ENCODE data around the gene PLEKHM2.

- TF ChIP-seq, protein P1, sequence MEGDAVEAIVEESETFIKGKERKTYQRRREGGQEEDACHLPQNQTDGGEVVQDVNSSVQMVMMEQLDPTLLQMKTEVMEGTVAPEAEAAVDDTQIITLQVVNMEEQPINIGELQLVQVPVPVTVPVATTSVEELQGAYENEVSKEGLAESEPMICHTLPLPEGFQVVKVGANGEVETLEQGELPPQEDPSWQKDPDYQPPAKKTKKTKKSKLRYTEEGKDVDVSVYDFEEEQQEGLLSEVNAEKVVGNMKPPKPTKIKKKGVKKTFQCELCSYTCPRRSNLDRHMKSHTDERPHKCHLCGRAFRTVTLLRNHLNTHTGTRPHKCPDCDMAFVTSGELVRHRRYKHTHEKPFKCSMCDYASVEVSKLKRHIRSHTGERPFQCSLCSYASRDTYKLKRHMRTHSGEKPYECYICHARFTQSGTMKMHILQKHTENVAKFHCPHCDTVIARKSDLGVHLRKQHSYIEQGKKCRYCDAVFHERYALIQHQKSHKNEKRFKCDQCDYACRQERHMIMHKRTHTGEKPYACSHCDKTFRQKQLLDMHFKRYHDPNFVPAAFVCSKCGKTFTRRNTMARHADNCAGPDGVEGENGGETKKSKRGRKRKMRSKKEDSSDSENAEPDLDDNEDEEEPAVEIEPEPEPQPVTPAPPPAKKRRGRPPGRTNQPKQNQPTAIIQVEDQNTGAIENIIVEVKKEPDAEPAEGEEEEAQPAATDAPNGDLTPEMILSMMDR (IDR thresholded peaks at IDR 0.05) = no peak
- TF ChIP-seq POLR2A (IDR thresholded peaks at IDR 0.05) = no peak
Observed at GRCh38 chr1:15738416-15739113, 54.4 kb downstream of the PLEKHM2 start.
